Esophagus muscularis mucosa (tissue), 4 donors: ENCODE data around the gene FDX2. TPM values are rescaled to one million over a fixed set of nuclear protein-coding genes. Genes with fewer than 3 reads are reported as not detected.

Source experiments
- DNase-seq: peaks from one replicate; pipeline ENCODE4 v3.0.0-alpha.2; 2017; ENCODE audit errors: extremely low spot score
- H3K27ac ChIP-seq, 4 donors: fragments of 200-600 bp; sonication (generic); replicated peaks in 1 of 4; 1 replicate in 3 of 4; 2 replicates in 1 of 4; pipeline ENCODE4 v1.5.1; 2016 to 2019; ENCODE audit warnings: mild to moderate bottlenecking in 1 of 4
- H3K27me3 ChIP-seq, 4 donors: fragments of 200-600 bp; sonication (generic); one replicate each; pipeline versions ENCODE4 v1.5.1 to v1.6.0; 2016 to 2019
- H3K36me3 ChIP-seq, 4 donors: fragments of 200-600 bp; sonication (generic); one replicate each; pipeline ENCODE4 v1.5.1; 2016 to 2019
- H3K4me1 ChIP-seq, 4 donors: fragments of 200-600 bp; sonication (generic); one replicate each; pipeline ENCODE4 v1.5.1; 2016 to 2019
- H3K4me3 ChIP-seq, 4 donors: fragments of 200-600 bp; sonication (generic); 1 replicate in 2 of 4; 2 replicates in 2 of 4; pipeline ENCODE4 v1.5.1; 2016 to 2019; ENCODE audit warnings: mild to moderate bottlenecking in 4 of 4, moderate library complexity in 1 of 4
- H3K9me3 ChIP-seq, 4 donors: fragments of 200-600 bp; sonication (generic); 1 replicate in 3 of 4; 2 replicates in 1 of 4; pipeline ENCODE4 v1.5.1; 2016 to 2019
- EP300 ChIP-seq: sonication (generic); formaldehyde crosslinking; IDR thresholded peaks from one replicate; pipeline ENCODE4 v1.6.1; 2017; ENCODE audit warnings: antibody characterized with exemption
- POLR2A ChIP-seq: fragments of 450-650 bp; IDR thresholded peaks from one replicate; pipeline ENCODE4 v1.6.1; 2017; ENCODE audit warnings: antibody characterized with exemption, moderate library complexity, mild to moderate bottlenecking, low read depth
- POLR2AphosphoS5 ChIP-seq, 2 donors: sonication (generic); formaldehyde crosslinking; IDR thresholded peaks; one replicate each; pipeline ENCODE4 v1.6.1; 2017; ENCODE audit warnings: antibody characterized with exemption in 2 of 2
- WGBS: methylation state at CpG from one replicate; pipeline ENCODE4 v1.1.5; 2018; 5-methylcytosine and 5-hydroxymethylcytosine counted together
- intact Hi-C: fragments of 100-400 bp; cut with DNase I; formaldehyde crosslinking; loops from one replicate; pipeline ENCODE4 v1.15.1; 2023
- total RNA-seq, 4 donors: library from RNA; depleted of rRNA; stranded (reverse); fragments of >200 nt; gene quantifications; one replicate each; pipeline versions ENCODE4 v1.1.0 to v1.2.1, GENCODE V29; 2016
- TF ChIP-seq, protein P1 (sequence below), 3 experiments: fragments of 200-600 bp in 2 of 3; fragments of 450-650 bp in 1 of 3; sonication (generic) in 2 of 3; IDR thresholded peaks; one replicate each; pipeline ENCODE4 v1.5.1; 2017 to 2019; ENCODE audit warnings: antibody characterized with exemption in 3 of 3, mild to moderate bottlenecking in 2 of 3, moderate library complexity in 1 of 3

The FDX2 gene
- total RNA-seq, 4 donors from 2014 or later: 16.6 to 29.6 (median 26.5) TPM

DNA sequence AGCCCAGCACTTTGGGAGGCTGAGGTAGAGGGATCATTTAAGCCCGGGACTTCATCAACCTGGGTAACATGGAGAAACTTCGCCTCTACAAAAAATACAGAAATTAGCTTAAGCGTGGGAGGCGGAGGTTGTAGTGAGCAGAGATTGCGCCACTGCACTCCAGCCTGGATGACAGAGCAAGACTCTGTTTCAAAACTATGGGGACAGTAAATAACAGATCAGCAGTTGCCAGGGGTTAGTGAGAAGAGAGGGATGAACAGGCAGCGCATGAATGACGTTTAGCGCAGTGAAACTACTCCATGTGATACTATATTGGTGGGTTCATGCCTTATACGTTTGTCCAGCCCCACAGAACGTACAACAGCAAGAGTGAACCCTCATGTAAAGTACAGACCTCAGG is 30.7 kb upstream of the FDX2 start:
- Histone ChIP-seq H3K36me3 (peaks cover 0 to 22% (median 18%) of the 10 kb centered on the region in 4 donors), H3K9me3 (no peaks in the 10 kb centered on the region), H3K4me3 (no peak overlapping the region), H3K27ac (no peak overlapping the region), H3K4me1 (no peaks in the 10 kb centered on the region), H3K27me3 (no peaks in the 10 kb centered on the region)
- WGBS: 68% methylated on average over 10 of the region's 10 CpGs
- DNase-seq: no peak
- TF ChIP-seq, protein P1, sequence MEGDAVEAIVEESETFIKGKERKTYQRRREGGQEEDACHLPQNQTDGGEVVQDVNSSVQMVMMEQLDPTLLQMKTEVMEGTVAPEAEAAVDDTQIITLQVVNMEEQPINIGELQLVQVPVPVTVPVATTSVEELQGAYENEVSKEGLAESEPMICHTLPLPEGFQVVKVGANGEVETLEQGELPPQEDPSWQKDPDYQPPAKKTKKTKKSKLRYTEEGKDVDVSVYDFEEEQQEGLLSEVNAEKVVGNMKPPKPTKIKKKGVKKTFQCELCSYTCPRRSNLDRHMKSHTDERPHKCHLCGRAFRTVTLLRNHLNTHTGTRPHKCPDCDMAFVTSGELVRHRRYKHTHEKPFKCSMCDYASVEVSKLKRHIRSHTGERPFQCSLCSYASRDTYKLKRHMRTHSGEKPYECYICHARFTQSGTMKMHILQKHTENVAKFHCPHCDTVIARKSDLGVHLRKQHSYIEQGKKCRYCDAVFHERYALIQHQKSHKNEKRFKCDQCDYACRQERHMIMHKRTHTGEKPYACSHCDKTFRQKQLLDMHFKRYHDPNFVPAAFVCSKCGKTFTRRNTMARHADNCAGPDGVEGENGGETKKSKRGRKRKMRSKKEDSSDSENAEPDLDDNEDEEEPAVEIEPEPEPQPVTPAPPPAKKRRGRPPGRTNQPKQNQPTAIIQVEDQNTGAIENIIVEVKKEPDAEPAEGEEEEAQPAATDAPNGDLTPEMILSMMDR (IDR thresholded peaks at IDR 0.05): no peak
- TF ChIP-seq POLR2AphosphoS5 (IDR thresholded peaks at IDR 0.05): no peak
- no peak for TF ChIP-seq POLR2A
- no peak for TF ChIP-seq EP300
- intact Hi-C loops: no loop called here

DNA sequence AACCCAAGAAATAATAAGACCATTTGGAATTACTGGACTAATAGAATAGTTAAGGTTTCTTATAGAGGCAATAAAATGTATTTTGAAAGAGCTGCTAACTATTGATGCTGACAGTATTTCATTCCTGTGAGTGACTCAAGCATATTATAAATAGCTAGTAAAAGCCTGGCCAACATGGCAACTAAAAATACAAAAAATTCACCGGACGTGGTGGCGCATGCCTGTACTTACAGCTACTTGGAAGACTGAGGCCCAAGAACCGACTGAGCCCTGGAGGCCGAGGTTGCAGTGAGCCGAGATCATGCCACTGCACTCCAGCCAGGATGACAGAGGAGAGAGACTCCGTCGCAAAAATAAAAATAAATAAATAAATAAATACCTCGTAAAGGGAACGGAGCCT is 29.0 kb upstream of the FDX2 start:
- H3K27me3 ChIP-seq: no peaks in the 10 kb centered on the region
- no peak for DNase-seq
- H3K4me1 ChIP-seq: peaks cover 0 to under 1% (median 0%) of the 10 kb centered on the region in 4 donors
- H3K4me3 ChIP-seq: no peak overlapping the region
- intact Hi-C loops: no loop called here
- 80% methylated on average over 10 of the region's 10 CpGs for WGBS
- no peaks in the 10 kb centered on the region for H3K9me3 ChIP-seq
- H3K36me3 ChIP-seq: peaks cover 0 to 5% (median 1%) of the 10 kb centered on the region in 4 donors
- no peak overlapping the region for H3K27ac ChIP-seq
- TF ChIP-seq POLR2A: no peak
- no peak for TF ChIP-seq POLR2AphosphoS5 (IDR thresholded peaks at IDR 0.05)
- TF ChIP-seq, protein P1 (IDR thresholded peaks at IDR 0.05): no peak
- no peak for TF ChIP-seq EP300

DNA sequence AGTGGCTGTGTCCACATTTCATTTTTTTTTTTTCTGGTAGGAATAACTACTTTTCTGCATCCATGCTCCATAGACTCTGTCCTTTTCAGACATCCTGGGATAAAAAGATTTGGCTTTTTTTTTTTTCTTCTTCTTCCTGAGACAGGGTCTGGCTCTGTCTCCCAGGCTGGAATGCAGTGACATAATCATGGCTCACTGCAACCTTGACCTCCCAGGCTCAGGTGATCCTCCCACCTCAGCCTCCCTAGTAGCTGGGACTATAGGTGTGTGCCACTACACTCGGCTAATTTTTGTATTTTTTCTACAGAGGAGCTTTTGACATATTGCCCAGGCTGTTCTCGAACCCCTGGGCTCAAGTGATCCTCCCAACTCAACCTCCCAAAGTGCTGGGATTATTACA is 27.7 kb upstream of the FDX2 start:
- no peak overlapping the region for H3K4me3 ChIP-seq
- no peak for DNase-seq
- peaks cover 0 to 5% (median 0%) of the 10 kb centered on the region in 4 donors for H3K4me1 ChIP-seq
- no peak overlapping the region for H3K27ac ChIP-seq
- no peaks in the 10 kb centered on the region for H3K36me3 ChIP-seq
- H3K27me3 ChIP-seq: no peaks in the 10 kb centered on the region
- TF ChIP-seq, protein P1 (IDR thresholded peaks at IDR 0.05): no peak
- no peak for TF ChIP-seq POLR2A
- no peak for TF ChIP-seq EP300
- no peak for TF ChIP-seq POLR2AphosphoS5 (IDR thresholded peaks at IDR 0.05)
- WGBS: 73% methylated on average over 2 of the region's 2 CpGs
- intact Hi-C loops: no loop called here
- H3K9me3 ChIP-seq: no peaks in the 10 kb centered on the region

DNA sequence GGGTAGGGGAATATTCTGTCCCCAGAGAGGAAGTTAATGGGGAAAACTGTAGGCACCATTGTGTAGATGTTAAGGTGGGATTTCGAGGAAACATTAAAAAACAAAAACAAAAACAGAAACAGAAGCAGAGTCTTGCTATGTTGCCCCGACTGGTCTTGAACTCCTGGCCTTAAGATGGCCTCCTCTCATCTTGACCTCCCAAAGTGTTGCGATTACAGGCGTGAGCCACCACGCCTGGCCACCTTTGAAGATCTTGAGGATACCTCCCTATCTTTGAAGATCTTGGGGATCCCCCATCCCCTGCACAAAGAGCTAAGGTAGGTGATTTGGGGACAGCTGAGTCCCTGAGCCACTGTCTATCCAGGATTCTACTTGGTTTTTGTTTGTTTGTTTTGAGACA is 24.2 kb upstream of the FDX2 start:
- Histone ChIP-seq H3K27me3 (no peaks in the 10 kb centered on the region), H3K4me3 (no peak overlapping the region), H3K4me1 (peaks cover 3 to 13% (median 8%) of the 10 kb centered on the region in 4 donors), H3K9me3 (no peaks in the 10 kb centered on the region), H3K36me3 (no peaks in the 10 kb centered on the region), H3K27ac (no peak overlapping the region)
- no peak for DNase-seq
- intact Hi-C loops: no loop called here
- 87% methylated on average over 5 of the region's 5 CpGs for WGBS
- TF ChIP-seq POLR2A (no peak), EP300 (no peak), POLR2AphosphoS5 (IDR thresholded peaks at IDR 0.05) (no peak)
- TF ChIP-seq, protein P1 (IDR thresholded peaks at IDR 0.05): no peak

DNA sequence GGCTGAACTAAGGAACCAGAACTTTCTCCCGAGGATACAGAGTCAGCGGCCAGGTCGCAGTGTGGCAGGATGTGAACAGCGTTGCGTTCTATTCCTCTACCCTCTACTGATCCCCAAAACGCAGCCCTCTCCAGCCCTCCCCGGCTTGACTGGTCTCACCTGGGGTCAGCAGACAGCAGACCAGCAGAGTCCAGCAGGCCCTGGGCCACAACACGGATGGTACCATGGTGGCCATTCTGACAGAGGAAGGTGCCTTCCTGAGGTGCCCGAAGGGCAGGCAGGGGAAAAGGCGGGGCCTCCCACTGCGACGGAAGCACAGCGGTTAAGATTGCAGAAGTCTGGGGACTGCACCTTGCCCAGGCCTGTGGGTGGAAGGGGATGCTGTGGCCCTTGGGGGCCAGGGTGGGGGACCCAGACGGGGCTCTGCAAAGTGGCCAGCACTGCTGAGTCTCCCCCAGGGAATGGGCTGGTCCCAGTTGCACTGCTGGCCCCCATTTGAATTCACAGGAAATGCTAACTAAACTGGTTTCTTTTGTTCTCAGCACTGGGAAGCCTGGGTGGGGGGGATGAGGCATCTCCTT is 23.7 kb upstream of the FDX2 start, which contains the start of gene ICAM3:
Gene ICAM3 (minus strand): TSS at position 245 of the 581 bp plus-strand sequence. CDS start 10 bp downstream, at position 235.
- 43% methylated on average over 12 of the region's 14 CpGs for WGBS
- Histone ChIP-seq H3K27me3 (no peaks in the 10 kb centered on the region), H3K4me1 (peaks cover 6 to 17% (median 10%) of the 10 kb centered on the region in 4 donors), H3K27ac (no peak within 1 kb of the TSS), H3K4me3 (peak within 1 kb of the TSS in 2 of 4 donors; percentile 9 to 36), H3K36me3 (no peaks in the 10 kb centered on the region), H3K9me3 (no peaks in the 10 kb centered on the region)
- no peak for DNase-seq
- intact Hi-C loops: no loop called here
- TF ChIP-seq EP300 (no peak), POLR2AphosphoS5 (IDR thresholded peaks at IDR 0.05) (no peak), POLR2A (no peak)
- TF ChIP-seq, protein P1 (IDR thresholded peaks at IDR 0.05): no peak
